HEK293 (cell line): ENCODE data around the gene CHID1.
A peak's percentile ranks its signal among the peaks of the same experiment; 100 is the strongest.

Experiments
- CTCF ChIA-PET: fragments of 350-600 bp; formaldehyde crosslinking; extraction: SDS; loops from one replicate; lab custom pipeline; 2021; ENCODE audit warnings: antibody characterized with exemption; lab: Yijun Ruan, JAX
- POLR2A ChIA-PET: fragments of 300-600 bp; formaldehyde crosslinking; extraction: SDS; loops from one replicate; lab custom pipeline; 2020; ENCODE audit warnings: antibody characterized with exemption, inconsistent platforms; lab: Yijun Ruan, JAX
- H3K27ac ChIP-seq: fragments of 200-500 bp; sonication (Bioruptor generic); 2 replicates; pipeline ENCODE4 v1.5.1; 2014; ENCODE audit warnings: low read depth, low read length, control low read depth, inconsistent platforms; ENCODE audit errors: extremely low read depth
- H3K36me3 ChIP-seq, 2 experiments: fragments of 200-500 bp in 1 of 2; sonication (Bioruptor generic) in 1 of 2; 1 replicate in 1 of 2; 2 replicates in 1 of 2; pipeline ENCODE4 v1.5.1; 2014 to 2017; ENCODE audit warnings: inconsistent platforms in 2 of 2, low read length in 2 of 2; ENCODE audit not compliant: control insufficient read depth in 2 of 2, insufficient read depth in 1 of 2
- H3K4me1 ChIP-seq: fragments of 200-500 bp; sonication (Bioruptor generic); 2 replicates; pipeline ENCODE4 v1.5.1; 2014; ENCODE audit warnings: mild to moderate bottlenecking, low read length, inconsistent platforms; ENCODE audit not compliant: control insufficient read depth, insufficient read depth
- H3K4me3 ChIP-seq: 2 replicates; pipeline ENCODE4 v1.5.1; 2011; ENCODE audit warnings: low read depth, mild to moderate bottlenecking, control low read depth, low read length, moderate library complexity
- H3K9me3 ChIP-seq: fragments of 200-500 bp; sonication (Bioruptor generic); 2 replicates; pipeline ENCODE4 v1.5.1; 2014; ENCODE audit warnings: low read depth, low read length, inconsistent platforms; ENCODE audit not compliant: control insufficient read depth, insufficient read depth
- EGR2 ChIP-seq: fragments of 450-650 bp; formaldehyde crosslinking; IDR thresholded peaks from 2 replicates; pipeline ENCODE4 v1.5.1; 2016; ENCODE audit warnings: low read depth, missing biosample characterization, missing genetic modification characterization
- GLIS2 ChIP-seq: fragments of 450-650 bp; formaldehyde crosslinking; IDR thresholded peaks from 2 replicates; pipeline ENCODE4 v1.5.1; 2016; ENCODE audit warnings: missing biosample characterization, missing genetic modification characterization
- KLF1 ChIP-seq: fragments of 450-650 bp; formaldehyde crosslinking; IDR thresholded peaks from 2 replicates; pipeline ENCODE4 v1.5.1; 2016; ENCODE audit warnings: missing biosample characterization, missing genetic modification characterization
- KLF10 ChIP-seq: fragments of 450-650 bp; IDR thresholded peaks from 2 replicates; pipeline ENCODE4 v1.5.1; 2018; ENCODE audit warnings: missing biosample characterization, mild to moderate bottlenecking, missing genetic modification characterization
- KLF9 ChIP-seq: fragments of 450-650 bp; formaldehyde crosslinking; IDR thresholded peaks from 2 replicates; pipeline ENCODE4 v1.5.1; 2016; ENCODE audit warnings: missing biosample characterization, missing genetic modification characterization, low read depth
- SCRT1 ChIP-seq: fragments of 450-650 bp; formaldehyde crosslinking; IDR thresholded peaks from 2 replicates; pipeline ENCODE4 v1.5.1; 2016; ENCODE audit warnings: missing biosample characterization, missing genetic modification characterization, borderline replicate concordance
- ZBTB7A ChIP-seq: fragments of 450-650 bp; formaldehyde crosslinking; IDR thresholded peaks from 2 replicates; pipeline ENCODE4 v1.5.1; 2016; ENCODE audit warnings: low read depth, missing biosample characterization, missing genetic modification characterization
- ZFHX2 ChIP-seq: fragments of 450-650 bp; formaldehyde crosslinking; conservative IDR thresholded peaks from 2 replicates; pipeline ENCODE4 v1.5.1; 2016; ENCODE audit warnings: missing biosample characterization, missing genetic modification characterization
- ZIC2 ChIP-seq: fragments of 450-650 bp; formaldehyde crosslinking; IDR thresholded peaks from 2 replicates; pipeline ENCODE4 v1.5.1; 2016; ENCODE audit warnings: missing biosample characterization, missing genetic modification characterization
- ZNF335 ChIP-seq: fragments of 450-650 bp; formaldehyde crosslinking; conservative IDR thresholded peaks from 2 replicates; pipeline ENCODE4 v1.5.1; 2016; ENCODE audit warnings: missing biosample characterization, missing genetic modification characterization
- ZNF341 ChIP-seq: fragments of 450-650 bp; formaldehyde crosslinking; IDR thresholded peaks from 2 replicates; pipeline ENCODE4; 2016; ENCODE audit warnings: low read depth, missing biosample characterization, missing genetic modification characterization
- ZNF521 ChIP-seq: fragments of 450-650 bp; formaldehyde crosslinking; IDR thresholded peaks from 2 replicates; pipeline ENCODE4 v1.5.1; 2017; ENCODE audit warnings: missing biosample characterization, mild to moderate bottlenecking, missing genetic modification characterization
- ZNF549 ChIP-seq: fragments of 450-650 bp; IDR thresholded peaks from 2 replicates; pipeline ENCODE4 v1.5.1; 2018; ENCODE audit warnings: missing biosample characterization, missing genetic modification characterization, mild to moderate bottlenecking, inconsistent platforms, moderate library complexity
- ZNF600 ChIP-seq: fragments of 450-650 bp; formaldehyde crosslinking; IDR thresholded peaks from 2 replicates; pipeline ENCODE4 v1.5.1; 2016; ENCODE audit warnings: missing biosample characterization, missing genetic modification characterization
- ZNF624 ChIP-seq: fragments of 450-650 bp; formaldehyde crosslinking; IDR thresholded peaks from 2 replicates; pipeline ENCODE4 v1.5.1; 2017; ENCODE audit warnings: missing biosample characterization, missing genetic modification characterization
- ZNF660 ChIP-seq: fragments of 450-650 bp; IDR thresholded peaks from 2 replicates; pipeline ENCODE4 v1.5.1; 2018; ENCODE audit warnings: missing biosample characterization, mild to moderate bottlenecking, missing genetic modification characterization
- TF ChIP-seq, protein P1 (sequence below): fragments of 450-650 bp; formaldehyde crosslinking; IDR thresholded peaks from 2 replicates; pipeline ENCODE4 v1.5.1; 2016; ENCODE audit warnings: missing biosample characterization, missing genetic modification characterization
- TF ChIP-seq, protein P2 (sequence below): fragments of 450-650 bp; formaldehyde crosslinking; IDR thresholded peaks from 2 replicates; pipeline ENCODE4 v1.5.1; 2016; ENCODE audit warnings: missing biosample characterization, missing genetic modification characterization
- TF ChIP-seq, protein P3 (sequence below): fragments of 450-650 bp; formaldehyde crosslinking; IDR thresholded peaks from 2 replicates; pipeline ENCODE4 v1.5.1; 2016; ENCODE audit warnings: missing biosample characterization, missing genetic modification characterization, borderline replicate concordance
- TF ChIP-seq, protein P4 (sequence below): fragments of 450-650 bp; formaldehyde crosslinking; IDR thresholded peaks from 2 replicates; pipeline ENCODE4 v1.5.1; 2016; ENCODE audit warnings: missing biosample characterization, missing genetic modification characterization

CHID1 gene

DNA sequence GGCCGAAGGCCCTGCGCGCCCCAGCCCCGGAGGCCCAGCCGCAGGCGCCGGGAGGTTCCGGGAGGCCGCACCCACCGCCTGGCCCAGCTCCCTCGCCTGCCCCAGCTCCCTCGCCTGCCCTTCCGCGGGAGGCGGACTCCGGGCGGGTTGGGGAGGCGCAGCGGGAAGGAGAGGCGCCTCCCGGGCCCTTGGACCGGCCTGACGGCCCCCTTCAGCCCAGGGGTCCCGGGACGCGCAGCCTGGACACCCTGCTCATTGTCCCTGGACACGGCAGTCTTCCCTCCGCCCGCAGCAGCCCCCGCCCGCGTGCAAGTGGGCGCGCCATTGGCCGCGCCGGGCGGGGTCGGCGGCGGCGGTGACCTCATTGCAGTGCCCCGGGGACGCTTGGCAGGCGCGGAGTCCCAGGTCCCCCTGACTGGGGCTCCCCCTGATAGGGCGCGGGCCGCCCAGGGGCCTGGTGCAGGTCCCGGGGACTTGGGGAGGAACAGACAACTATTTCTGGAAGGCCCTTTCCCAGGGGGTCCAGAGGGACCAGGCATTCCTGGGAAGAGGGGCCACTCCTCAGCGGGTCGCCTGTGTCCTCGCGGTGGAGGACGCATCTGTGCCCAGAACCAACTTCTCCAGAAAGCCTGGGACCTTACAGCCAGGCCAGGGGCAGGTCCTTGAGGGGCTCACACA lies 77.4 kb downstream of the CHID1 start (continued):
- TF ChIP-seq SCRT1 (tag by site-specific recombination) (no peak), ZNF335 (tag by site-specific recombination) (peak; percentile 43), EGR2 (tag by site-specific recombination) (peak; percentile 24; the same call in 1 of the 2 replicates), GLIS2 (tag by site-specific recombination) (peak; percentile 81), KLF10 (tag by site-specific recombination) (peak; percentile 53; the same call in 1 of the 2 replicates), ZBTB7A (tag by site-specific recombination) (peak; percentile 58; the same call in 1 of the 2 replicates), ZNF660 (tag by site-specific recombination) (peak; percentile 55; the same call in 1 of the 2 replicates), ZFHX2 (peak; percentile 64), KLF9 (tag by site-specific recombination) (peak; percentile 55)
- TF ChIP-seq, protein P1, sequence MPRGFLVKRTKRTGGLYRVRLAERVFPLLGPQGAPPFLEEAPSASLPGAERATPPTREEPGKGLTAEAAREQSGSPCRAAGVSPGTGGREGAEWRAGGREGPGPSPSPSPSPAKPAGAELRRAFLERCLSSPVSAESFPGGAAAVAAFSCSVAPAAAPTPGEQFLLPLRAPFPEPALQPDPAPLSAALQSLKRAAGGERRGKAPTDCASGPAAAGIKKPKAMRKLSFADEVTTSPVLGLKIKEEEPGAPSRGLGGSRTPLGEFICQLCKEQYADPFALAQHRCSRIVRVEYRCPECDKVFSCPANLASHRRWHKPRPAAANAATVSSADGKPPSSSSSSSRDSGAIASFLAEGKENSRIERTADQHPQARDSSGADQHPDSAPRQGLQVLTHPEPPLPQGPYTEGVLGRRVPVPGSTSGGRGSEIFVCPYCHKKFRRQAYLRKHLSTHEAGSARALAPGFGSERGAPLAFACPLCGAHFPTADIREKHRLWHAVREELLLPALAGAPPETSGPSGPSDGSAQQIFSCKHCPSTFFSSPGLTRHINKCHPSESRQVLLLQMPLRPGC (tag by site-specific recombination): no peak

DNA sequence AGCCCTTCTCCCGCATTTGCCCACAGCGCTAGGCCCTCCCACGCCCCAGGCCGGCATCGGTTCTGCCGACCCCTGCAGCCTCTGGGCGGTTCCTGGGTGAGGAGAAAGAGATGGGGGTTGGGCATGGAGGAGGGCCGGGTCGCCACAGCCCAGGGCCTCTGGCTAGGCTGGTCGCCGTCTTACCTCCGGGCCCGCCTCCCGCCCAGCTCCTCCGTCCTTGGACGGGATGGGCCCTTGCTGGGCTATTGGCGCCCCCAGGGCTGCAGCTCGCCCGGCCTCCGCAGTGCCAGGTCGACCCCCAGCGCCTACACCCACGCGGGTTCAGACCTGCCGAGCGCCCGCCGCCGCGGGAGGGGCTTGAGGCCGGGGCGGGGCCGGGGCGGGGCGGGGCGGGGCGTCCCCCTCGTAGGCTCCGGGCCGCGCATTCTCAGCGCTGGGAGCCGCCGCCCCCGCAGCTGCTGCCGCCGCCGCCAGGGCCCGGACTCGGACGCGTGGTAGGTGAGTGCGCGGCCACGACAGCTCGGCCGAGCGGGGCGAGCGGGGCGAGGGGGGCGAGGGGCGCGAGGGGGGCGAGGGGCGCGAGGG lies 78.0 kb downstream of the CHID1 start, which contains the start of gene CD151:
Gene CD151 (plus strand): TSS at position 424 of the 585 bp plus-strand sequence. CDS start 3,118 bp downstream, outside the sequence.
- H3K4me3 ChIP-seq: peak within 1 kb of the TSS; percentile 70
- peaks cover 0 to 31% of the 10 kb centered on the region in 2 experiments; a peak in 1 of 3 replicates for H3K36me3 ChIP-seq
- POLR2A ChIA-PET: interaction anchor here (0.6 to 15.0 kb wide), 5 partner anchors 9 to 26 kb away, joined by 3 to 202 read pairs (median 6); partner anchors contain the start of genes PNPLA2, POLR2L, RPLP2 and TSPAN4
- H3K4me1 ChIP-seq: no peaks in the 10 kb centered on the region; the same call in 1 of the 2 replicates
- CTCF ChIA-PET: interaction anchor here (0.5 kb wide), 1 partner anchor 1569 kb away, joined by 3 read pairs; no protein-coding TSS in a partner anchor
- H3K27ac ChIP-seq: peak within 1 kb of the TSS; percentile 66; the same call in 1 of the 2 replicates
- H3K9me3 ChIP-seq: no peaks in the 10 kb centered on the region
- TF ChIP-seq, protein P2, sequence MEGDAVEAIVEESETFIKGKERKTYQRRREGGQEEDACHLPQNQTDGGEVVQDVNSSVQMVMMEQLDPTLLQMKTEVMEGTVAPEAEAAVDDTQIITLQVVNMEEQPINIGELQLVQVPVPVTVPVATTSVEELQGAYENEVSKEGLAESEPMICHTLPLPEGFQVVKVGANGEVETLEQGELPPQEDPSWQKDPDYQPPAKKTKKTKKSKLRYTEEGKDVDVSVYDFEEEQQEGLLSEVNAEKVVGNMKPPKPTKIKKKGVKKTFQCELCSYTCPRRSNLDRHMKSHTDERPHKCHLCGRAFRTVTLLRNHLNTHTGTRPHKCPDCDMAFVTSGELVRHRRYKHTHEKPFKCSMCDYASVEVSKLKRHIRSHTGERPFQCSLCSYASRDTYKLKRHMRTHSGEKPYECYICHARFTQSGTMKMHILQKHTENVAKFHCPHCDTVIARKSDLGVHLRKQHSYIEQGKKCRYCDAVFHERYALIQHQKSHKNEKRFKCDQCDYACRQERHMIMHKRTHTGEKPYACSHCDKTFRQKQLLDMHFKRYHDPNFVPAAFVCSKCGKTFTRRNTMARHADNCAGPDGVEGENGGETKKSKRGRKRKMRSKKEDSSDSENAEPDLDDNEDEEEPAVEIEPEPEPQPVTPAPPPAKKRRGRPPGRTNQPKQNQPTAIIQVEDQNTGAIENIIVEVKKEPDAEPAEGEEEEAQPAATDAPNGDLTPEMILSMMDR (tag by site-specific recombination): peak; percentile 27; the same call in 1 of the 2 replicates
- TF ChIP-seq ZNF335 (tag by site-specific recombination) (peak; percentile 59; the same call in 1 of the 2 replicates), ZIC2 (peak; percentile 58), ZNF549 (tag by site-specific recombination) (no peak), ZNF341 (tag by site-specific recombination) (peak; percentile 17; the same call in 1 of the 2 replicates), ZNF521 (no peak), GLIS2 (tag by site-specific recombination) (peak; percentile 94), KLF1 (tag by site-specific recombination) (peak; percentile 66), ZNF624 (tag by site-specific recombination) (no peak), ZFHX2 (peak; percentile 72), ZNF600 (peak; percentile 51; the same call in 1 of the 2 replicates), ZBTB7A (tag by site-specific recombination) (0 out of 2 replicates have a peak, but pooled peaks have one; percentile 42)
- TF ChIP-seq, protein P3, sequence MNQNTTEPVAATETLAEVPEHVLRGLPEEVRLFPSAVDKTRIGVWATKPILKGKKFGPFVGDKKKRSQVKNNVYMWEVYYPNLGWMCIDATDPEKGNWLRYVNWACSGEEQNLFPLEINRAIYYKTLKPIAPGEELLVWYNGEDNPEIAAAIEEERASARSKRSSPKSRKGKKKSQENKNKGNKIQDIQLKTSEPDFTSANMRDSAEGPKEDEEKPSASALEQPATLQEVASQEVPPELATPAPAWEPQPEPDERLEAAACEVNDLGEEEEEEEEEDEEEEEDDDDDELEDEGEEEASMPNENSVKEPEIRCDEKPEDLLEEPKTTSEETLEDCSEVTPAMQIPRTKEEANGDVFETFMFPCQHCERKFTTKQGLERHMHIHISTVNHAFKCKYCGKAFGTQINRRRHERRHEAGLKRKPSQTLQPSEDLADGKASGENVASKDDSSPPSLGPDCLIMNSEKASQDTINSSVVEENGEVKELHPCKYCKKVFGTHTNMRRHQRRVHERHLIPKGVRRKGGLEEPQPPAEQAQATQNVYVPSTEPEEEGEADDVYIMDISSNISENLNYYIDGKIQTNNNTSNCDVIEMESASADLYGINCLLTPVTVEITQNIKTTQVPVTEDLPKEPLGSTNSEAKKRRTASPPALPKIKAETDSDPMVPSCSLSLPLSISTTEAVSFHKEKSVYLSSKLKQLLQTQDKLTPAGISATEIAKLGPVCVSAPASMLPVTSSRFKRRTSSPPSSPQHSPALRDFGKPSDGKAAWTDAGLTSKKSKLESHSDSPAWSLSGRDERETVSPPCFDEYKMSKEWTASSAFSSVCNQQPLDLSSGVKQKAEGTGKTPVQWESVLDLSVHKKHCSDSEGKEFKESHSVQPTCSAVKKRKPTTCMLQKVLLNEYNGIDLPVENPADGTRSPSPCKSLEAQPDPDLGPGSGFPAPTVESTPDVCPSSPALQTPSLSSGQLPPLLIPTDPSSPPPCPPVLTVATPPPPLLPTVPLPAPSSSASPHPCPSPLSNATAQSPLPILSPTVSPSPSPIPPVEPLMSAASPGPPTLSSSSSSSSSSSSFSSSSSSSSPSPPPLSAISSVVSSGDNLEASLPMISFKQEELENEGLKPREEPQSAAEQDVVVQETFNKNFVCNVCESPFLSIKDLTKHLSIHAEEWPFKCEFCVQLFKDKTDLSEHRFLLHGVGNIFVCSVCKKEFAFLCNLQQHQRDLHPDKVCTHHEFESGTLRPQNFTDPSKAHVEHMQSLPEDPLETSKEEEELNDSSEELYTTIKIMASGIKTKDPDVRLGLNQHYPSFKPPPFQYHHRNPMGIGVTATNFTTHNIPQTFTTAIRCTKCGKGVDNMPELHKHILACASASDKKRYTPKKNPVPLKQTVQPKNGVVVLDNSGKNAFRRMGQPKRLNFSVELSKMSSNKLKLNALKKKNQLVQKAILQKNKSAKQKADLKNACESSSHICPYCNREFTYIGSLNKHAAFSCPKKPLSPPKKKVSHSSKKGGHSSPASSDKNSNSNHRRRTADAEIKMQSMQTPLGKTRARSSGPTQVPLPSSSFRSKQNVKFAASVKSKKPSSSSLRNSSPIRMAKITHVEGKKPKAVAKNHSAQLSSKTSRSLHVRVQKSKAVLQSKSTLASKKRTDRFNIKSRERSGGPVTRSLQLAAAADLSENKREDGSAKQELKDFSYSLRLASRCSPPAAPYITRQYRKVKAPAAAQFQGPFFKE: no peak
- TF ChIP-seq, protein P4, sequence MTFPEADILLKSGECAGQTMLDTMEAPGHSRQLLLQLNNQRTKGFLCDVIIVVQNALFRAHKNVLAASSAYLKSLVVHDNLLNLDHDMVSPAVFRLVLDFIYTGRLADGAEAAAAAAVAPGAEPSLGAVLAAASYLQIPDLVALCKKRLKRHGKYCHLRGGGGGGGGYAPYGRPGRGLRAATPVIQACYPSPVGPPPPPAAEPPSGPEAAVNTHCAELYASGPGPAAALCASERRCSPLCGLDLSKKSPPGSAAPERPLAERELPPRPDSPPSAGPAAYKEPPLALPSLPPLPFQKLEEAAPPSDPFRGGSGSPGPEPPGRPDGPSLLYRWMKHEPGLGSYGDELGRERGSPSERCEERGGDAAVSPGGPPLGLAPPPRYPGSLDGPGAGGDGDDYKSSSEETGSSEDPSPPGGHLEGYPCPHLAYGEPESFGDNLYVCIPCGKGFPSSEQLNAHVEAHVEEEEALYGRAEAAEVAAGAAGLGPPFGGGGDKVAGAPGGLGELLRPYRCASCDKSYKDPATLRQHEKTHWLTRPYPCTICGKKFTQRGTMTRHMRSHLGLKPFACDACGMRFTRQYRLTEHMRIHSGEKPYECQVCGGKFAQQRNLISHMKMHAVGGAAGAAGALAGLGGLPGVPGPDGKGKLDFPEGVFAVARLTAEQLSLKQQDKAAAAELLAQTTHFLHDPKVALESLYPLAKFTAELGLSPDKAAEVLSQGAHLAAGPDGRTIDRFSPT (tag by site-specific recombination): peak; percentile 77
